M059J (cell line): ENCODE measurements around the gene NUDT11. TPM values are rescaled to one million over a fixed set of nuclear protein-coding genes. Genes with fewer than 3 reads are reported as not detected.
A peak's percentile ranks its signal among the peaks of the same experiment; 100 is the strongest.
"Not testable (repeated sequence)": the region's sequence is repeated elsewhere in the genome, so short reads cannot be mapped to it uniquely, and the experiment has no call there.

Source experiments
- DNase-seq: peaks from one replicate; pipeline ENCODE4 v3.0.0-alpha.2; 2012; ENCODE audit warnings: low read depth
- total RNA-seq: library from RNA; depleted of rRNA; stranded (reverse); fragments of >200 nt; shearing (Covaris generic); gene quantifications from 2 replicates; pipeline ENCODE4 v1.2.3, GENCODE V29; 2014; rRNA removed

Gene NUDT11
- total RNA-seq = 3.6 and 4.1 TPM in 2 replicates

DNA sequence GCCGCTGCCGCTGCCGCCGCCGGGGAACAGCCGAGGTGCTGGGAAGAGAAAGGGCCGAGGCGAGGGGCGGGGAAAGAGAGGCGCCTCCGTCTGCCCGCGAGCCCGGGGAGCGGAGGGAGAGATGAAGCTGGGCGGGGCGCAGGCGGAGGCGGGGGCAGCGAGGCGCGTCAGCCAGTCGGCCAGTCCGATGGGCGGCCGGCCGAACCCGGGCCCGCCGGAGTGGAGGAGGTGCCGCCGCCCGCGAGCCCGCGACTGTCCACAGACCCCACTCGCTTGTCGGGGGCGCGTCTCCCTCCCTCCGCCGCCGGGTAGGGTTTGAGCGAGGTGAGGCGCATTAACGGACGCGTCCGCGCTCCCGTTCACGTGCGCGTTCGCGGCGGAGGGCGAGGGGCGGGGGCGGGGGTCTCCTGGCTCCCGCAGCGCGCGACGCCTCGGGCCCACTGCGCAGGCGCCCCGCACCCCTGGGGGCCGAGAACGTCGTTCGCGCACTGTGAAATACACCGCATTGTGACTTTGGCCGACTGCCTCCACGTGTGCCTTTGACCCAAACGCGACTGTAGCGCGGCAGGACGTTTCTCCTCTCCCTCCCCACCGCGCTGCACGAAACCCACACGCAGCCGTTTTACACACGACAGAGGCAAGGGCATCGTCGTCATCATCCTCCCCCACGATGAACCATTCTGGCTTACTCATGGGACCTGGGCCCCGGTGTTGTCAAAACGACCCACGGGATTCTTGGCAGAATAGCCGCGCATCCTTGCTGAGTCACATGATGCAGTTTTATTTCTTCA, at the start of gene NUDT11:
TSS of gene NUDT11 (minus strand) at position 92 of the 791 bp plus-strand sequence. CDS start 148 bp downstream, outside the sequence.
- DNase-seq = peak; percentile 67

- no peak for DNase-seq
Observed at GRCh38 chrX:51520393-51520792, 24.0 kb upstream of the NUDT11 start.

DNA sequence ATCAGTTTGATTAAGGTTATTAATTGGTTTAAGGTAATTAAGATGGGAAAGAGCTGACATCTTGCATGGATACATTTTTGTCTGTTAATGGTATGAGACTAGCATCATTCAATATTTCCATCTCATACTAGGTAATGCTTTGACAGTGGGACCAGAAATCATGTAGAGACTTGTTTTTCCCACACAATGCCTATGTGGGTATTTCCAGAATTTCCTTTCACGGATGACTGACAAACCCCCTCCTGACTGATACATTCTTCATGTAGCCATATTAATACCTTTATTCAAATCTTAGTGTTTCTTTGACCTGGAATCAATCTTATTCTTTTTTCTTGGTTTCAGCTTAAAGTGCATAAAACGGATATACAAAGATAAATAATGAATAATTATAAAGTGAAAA, 22.7 kb upstream of the NUDT11 start:
- DNase-seq = not testable (repeated sequence)

- DNase-seq = no peak
Observed at GRCh38 chrX:51507551-51507950, 11.2 kb upstream of the NUDT11 start.

DNA sequence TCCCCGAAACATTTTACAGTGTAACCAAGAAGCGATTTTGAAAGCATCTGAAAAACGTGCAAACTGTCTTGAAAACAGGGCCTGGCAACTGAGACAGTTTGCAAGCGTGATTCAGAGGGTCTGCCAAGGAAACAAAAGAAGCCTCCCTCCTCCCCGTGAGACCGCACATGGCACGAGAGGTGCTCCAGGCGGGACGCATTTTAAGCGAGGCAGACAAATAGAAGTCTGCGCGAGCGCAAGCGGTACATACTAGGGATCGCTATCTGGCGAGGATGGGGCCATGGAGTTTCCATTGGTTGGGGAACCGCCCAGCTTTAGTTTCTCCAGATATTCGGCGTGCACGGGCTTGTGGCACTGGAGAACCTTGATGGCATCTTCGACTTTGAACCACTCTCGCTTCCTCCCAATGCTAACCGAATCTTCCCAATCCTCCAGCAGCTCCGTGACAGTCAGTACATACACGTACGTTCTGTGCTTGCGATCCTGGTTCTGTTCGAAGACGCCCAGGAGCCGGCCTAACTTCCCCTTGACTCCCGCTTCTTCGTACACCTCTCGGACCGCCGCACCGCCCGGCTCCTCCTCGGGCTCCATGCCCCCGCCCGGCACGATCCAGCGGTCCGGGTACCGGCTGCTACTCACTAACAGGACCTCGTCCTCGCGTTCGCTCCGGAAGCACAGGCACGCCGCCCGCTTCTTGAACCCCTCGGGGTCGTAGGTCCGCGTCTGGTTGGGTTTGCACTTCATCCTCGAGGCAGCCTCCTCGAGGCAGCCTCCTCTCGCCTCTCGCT, 497 bp downstream of the NUDT11 start:
- peak; percentile 18 for DNase-seq

- peak; percentile 6 for DNase-seq
Observed at GRCh38 chrX:51494409-51494808, 2.0 kb downstream of the NUDT11 start.

GRCh38 chrX:51487960-51488267, 8.5 kb downstream of the NUDT11 start:
- peak; percentile 8 for DNase-seq

- no peak for DNase-seq
Observed at GRCh38 chrX:51484616-51485015, 11.8 kb downstream of the NUDT11 start.

DNA sequence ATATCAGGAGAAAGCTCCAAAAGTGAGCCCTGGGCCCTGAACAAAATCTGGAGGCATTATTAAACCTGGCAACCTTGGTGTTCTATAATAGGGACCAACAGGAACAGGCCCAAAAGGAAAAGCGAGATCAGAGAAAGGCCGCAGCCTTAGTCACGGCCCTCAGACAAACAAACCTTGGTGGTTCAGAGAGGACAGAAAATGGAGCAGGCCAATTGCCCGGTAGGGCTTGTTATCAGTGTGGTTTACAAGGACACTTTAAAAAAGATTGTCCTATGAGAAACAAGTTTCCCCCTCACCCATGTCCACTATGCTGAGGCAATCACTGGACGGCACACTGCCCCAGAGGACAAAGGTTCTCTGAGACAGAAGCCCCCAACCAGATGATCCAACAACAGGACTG, 14.0 kb downstream of the NUDT11 start:
- DNase-seq = not testable (repeated sequence)

- no peak for DNase-seq
Observed at GRCh38 chrX:51476930-51477329, 19.5 kb downstream of the NUDT11 start.

DNA sequence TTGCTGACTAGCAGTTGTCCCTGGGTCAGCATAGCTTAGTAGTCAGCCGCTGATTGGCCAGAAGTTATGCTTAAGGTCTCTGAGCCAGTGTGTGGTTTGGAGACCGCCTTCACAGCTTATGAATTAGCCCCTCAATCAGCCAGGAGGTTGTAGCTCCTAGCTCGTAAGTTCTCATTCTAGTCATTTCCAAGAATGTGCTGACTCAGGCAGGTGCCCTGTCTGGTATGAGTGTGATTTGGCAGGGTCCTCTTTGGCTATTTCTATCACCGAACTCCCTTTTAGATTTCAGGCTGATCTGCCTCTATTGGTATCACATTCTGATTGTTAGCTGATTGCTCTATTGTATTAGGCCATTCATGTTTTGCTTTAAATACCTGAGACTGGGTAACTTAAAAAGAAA, 33.1 kb downstream of the NUDT11 start:
- DNase-seq = no peak

- DNase-seq = peak; percentile 24
Observed at GRCh38 chrX:51461053-51462044, 35.0 kb downstream of the NUDT11 start.

DNA sequence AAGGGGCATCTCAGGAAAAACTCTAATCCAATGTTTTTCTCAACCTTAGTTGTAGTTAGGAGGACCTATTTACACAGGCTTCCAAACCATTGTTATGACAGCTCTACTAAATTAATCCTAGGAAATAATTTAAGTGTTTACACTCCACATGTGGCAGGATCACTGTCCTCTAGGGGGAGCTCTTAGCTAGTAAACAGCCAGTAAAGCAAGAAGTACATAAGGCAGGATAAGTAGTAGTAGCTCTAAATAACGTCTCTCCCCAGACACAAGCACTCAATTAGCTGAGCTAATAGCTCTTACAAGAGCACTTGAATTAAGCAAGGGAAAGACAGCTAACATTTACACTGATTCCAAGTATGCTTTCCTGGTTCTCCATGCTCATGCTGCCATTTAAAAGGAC, 37.3 kb downstream of the NUDT11 start:
- DNase-seq = peak; percentile 18

DNA sequence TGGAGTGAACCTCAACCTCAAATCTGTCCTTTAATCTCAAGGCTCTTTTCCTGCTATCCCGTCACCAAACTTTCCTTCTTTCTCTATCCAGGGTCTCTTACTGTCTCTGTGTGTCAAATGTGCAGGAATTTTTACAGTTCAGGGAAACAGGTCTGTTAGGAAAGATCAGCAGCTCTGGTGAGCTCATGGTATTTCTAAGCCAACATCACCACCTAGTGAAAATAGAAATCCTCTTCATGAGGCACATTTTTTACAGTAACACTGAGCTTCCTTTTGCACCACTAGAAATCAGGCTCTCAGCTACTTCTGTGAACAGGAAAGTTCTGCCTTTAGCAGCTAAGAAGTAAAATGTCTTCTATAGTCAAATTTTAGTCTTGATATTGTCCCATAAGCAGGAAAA, 39.6 kb downstream of the NUDT11 start:
- peak; percentile 5 for DNase-seq

DNA sequence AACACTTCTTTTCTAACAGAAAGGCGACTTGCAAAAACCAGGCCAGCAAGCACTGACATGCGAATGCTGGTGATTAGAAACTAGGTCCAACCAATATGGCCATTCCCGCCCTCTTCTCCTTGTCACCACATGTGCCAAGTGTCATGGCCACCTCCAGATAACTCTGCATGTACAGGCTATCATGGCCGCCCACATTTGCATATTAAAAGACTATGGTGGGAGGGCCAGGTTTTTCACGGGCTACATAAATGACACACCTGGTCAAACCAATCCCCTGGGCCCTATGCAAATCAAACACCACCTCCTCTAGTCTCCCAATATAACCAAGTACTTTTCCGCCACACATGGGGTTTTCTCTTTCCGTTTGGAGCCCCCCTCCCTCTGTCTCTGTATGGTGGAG, 40.1 kb downstream of the NUDT11 start:
- DNase-seq = no peak

GRCh38 chrX:51440365-51440764, 56.0 kb downstream of the NUDT11 start:
- DNase-seq = no peak

Other genes with a start within 250 kb of the NUDT11 start
- not detected in 2 replicates for gene NUDT10, start 163.8 kb downstream of the NUDT11 start, total RNA-seq
- not detected in 2 replicates for gene CENPVL3, start 122.3 kb upstream of the NUDT11 start, total RNA-seq
- not detected in 2 replicates for gene CENPVL2, start 186.2 kb upstream of the NUDT11 start, total RNA-seq
- gene CENPVL1, start 213.9 kb upstream of the NUDT11 start, total RNA-seq = not detected in 2 replicates
- gene GSPT2, start 246.8 kb upstream of the NUDT11 start, total RNA-seq = 8.3 and 8.8 TPM in 2 replicates